NCI-H2227 treated with DMSO at 0.1 percent for 48 hours (cell line): ENCODE measurements around the gene GLIS1.

Source experiments
- DNase-seq: peaks from one replicate; lab custom pipeline; 2025; lab: John Stamatoyannopoulos, UW

Gene GLIS1

DNA sequence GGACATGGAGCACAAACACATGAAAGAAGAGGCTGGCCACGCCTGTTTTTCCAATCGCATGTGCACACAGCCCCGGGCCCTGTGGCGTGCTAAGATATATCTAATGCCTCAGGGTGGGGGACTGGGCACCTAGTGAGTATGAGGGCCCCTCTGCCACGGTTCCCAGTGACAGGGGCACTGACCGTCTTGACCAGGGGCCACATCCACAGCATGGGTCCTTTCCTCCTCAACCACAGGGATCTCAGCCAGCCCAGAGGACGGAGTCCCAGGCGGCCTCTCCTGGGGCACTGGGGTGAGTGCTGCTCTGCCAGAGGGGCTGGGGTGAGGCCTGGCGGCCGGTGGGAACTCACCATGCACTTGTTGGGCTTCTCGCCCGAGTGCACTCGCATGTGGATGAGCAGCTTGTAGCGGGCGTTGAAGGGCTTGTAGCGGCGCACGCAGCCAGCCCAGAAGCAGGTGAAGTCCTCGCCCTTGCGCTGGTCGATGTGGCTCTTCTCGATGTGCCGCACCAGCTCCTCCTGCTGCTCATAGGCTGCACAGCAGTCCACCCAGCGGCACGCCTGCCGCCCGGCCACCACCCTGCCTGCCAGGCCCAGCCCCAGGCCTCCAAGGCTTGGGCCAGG, 145.1 kb downstream of the GLIS1 start:
- no peak for DNase-seq

DNA sequence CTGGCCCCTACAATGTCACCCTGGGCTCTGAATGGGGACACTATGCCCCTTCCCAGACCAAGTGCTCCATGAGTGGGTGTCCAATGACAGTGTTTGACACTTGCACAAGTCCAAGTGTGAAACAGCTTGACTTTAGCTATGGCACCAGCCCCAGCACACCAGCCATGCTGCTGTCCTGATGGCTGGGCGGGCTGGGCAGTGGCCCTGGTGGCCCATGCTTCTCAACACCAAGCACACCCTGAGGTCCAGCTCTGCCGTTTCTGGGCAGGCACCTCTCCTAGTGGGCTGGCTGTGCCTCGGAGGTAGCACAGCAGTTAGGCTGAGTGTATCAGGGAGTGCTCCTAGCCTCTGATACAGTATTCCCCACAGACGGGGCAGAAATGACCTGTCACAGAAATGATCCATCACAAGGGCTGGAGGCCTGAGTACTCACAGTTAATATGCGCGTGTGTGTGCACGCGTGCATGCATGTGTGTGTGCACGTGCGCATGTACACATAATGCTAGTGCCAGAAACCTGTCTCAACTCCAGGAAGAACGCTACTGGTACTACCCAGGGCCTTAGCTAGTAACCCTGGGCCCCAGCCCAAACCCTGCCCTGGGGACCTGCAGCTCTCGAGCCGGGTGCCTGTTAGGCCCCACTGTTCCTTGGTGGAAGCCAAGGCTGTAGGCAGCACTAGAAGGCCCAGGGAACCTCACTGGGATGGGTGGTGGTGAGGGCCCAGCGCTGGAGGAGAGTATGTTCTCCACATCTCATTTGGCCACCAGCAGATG, 145.8 kb downstream of the GLIS1 start:
- no peak for DNase-seq

DNA sequence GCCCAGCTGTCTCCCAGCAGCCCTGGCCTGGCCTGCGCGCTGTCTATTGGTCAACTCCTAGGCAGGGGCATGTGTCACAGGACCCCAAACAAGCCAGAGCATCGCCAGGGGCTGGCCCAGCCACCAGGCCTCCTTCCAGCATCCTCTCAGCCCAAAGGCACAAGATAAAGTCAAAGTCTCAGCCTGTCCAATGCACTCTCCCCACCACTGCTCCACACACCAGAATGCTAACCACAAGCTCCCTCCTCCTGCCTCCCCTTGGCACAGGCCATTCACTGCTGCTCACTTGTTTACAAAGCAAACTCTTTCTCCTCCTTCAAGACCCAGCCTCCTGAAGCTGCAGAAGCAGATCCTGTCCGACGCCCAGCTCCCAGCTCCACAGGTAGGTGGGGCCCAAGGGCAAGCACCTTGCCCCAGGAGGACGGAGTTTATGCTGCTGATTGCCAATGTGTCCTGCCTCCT, 146.4 kb downstream of the GLIS1 start:
- DNase-seq = no peak

DNA sequence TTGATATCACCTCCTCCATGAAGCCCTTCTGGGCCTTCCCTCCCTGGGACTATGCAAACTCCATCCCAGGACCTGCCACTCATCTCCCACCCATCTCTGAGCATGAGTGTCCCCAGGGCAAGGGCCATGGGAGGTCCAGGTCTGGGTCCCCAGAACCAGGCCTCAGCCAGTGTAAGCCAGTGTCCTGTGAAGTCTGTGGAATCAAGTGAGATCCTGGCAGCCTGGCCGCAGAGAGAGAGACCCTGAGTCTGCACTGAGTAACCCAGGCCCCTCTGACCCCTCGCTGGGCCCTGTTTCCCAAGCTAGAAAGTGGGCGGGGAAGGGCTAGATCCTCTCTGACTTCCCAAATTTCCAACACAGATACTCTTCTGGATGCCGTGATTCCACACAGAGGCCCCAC, 147.0 kb downstream of the GLIS1 start:
- DNase-seq = no peak

DNA sequence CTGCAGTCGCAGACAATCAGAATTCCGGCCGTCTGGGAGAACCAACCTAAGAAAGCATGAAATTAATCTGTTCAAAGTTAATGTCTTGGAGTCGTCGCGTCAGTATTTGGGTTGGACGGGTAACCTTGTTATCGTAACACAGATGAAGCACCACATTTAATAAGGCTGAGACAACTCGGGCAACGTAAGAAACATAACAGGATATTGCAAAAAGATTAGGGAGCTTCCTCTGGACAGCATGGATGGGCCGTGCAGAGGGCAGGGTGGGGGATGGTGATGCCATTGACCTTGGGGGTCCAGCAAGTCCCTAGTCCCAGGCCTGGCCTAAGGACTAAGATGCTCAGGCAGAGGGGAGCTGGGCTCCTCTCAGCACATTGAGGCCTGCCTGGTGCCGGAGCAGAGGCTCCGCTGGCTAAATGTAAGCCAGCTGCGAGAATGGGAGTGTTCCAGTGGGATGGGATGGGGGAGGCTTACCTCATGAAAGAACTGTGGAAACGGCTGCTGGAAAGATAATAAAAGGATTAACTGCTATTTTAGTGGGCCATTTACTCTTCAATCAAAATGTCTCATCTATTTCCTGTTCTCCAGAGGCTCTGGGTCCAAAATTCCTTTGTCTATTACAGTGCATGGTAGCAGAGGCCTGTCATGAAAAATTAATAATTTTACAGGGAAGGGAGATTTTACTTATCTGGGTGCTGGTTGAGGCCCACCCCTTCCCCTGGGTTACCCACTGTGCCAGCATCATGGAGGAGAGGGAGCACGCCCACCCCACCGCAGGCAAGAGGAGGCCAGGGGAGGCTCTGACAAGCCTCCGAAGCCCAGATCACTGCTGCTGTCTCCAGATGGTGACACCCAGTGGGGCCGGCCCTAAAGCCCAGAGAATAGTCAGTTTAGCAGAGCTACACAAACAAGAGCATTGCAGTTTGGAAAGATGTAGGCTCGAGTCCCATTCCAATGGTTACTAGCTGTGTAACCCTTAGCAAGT, 148.1 kb downstream of the GLIS1 start:
- DNase-seq = no peak

DNA sequence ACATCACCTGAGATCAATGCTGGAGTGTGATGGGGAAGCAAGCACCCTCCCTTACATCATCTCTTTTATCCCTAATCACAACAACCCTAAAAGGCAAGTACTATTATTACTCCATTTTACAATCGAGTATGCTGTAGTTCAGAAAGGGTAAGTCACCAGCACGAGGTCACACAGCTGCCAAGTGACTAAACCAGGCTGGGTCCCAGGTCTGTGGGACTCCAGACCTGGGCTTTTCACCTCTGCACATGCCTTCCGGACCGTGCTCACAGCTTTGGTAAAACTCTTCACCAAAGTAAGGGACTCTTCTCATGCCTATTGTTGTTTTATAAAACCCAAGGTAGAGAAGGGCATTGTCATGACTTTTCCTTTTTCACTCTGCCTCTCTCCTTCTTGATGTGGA, 148.9 kb downstream of the GLIS1 start:
- no peak for DNase-seq

DNA sequence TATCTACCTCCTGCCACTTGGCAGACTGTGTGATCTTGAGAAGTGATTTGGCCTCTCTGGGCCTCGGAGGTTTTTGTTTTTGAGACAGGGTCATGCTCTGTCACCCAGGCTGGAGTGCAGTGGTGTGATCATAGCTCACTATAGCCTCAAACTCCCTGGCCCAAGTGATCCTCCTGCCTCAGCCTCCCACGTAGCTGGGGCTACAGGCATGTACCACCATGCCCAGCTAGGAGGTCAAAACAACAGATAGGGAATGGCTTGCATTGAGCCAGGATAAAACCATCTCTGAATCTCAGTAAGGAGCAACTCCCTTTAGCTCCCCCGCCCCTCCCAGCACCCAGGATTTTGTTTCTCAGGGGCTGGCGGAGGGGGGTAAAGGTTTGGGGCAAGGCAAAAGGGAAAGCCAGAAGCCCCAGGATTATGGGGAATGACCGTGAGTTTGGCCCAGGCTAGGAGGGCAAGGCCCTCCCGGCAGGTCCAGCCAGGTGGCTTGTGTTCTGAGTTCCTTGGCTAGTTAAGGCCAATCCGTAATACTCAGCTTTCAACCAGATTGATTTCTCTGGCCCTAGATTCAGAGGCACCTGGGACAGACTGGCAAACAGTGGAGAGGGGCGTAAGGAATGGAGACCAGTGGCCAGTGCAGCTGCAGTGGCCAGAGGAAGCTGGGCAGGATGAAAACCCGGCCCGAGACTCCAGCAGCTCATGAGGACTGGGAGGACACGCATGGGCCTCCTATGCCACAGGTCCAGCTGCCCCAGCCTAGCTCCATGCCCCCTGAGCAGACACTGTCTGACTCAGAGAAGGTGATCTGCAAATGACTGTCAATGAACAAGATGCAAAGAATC, 149.7 kb downstream of the GLIS1 start:
- DNase-seq = no peak

DNA sequence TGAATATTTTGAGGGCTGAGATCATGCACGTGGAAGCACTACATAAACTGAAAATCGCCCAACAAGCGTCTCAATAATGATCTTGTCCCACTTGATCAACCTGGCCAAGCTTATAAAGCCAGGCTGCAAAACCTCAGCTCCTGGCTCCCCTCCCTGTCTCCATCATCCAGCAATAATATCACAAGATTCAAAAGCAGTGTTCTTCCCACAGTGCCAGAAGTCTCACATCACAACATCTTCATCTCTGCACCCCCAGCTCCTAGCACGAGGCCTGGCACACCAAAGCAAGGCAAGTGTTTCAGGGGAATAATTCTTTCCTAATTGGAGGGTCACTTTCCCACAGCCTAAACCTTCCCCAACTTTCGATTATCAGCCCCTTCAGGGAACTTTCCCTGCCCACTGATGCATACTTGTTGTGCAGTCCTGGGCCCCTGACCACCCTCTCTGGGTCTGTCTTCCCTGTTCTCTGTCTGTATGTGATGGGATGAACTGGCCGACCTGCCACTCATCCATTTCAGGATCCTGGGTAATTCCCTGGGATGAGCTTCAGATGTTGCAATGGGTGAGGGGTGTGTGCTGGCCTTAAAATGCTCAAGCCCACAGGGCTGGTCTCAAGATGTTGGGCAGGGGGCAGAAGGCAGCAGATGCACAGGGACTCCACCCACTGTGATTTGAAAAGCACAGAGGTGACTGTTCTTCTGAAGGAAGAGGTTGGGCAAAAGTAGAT, 150.7 kb downstream of the GLIS1 start:
- DNase-seq = no peak

DNA sequence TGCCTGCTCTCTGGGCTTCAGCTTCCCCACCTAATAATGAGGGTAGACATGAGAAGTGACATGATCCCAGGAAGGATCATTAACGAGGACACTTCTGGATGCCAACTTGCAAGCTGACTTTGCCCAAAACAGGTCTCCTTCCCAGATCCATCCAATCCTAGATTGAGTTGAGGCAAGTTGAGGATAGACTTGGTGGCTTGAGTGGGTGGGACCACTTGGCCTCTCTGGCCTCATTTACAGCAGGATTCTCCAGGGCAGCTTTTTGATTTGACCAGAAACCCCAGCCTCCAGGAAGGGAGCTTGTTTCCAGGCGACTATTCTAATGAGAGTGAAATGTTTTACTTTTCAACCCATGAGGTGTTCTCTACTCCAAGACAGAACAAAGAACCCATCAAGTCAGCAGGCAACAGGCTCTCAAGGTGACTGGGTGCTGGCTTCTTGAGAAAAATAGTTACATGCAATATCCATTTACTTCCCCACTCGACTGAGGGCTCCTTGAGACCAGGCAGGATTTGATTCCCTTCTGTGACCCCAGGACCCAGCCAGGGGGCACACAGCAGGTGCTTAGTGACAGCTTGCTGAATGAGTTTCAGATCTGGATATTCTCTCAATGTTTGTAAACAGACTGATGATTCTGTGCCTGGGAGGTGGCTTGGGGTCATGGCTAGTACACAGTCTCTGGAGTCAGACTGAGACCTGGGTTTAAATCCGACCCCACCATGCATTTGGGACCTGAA, 151.5 kb downstream of the GLIS1 start:
- DNase-seq = no peak

DNA sequence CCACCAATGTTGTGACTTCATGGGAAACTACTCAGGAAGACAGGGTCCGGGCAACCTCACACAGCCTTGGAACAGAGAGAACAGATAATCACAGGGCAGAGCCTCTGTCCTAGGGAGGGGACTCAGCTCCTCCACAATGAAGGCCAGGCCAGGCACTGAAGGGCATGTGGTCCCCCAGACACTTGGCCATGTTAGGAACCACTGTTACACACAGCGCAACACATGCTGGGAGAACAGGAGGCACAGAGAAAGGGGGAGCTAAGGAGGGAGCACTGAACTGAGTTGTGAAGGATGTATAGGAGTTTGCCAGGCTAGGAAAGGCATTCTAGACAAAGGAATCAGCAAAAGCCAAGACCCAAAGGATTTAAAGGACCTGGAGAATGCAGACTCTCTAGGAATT, 152.2 kb downstream of the GLIS1 start:
- no peak for DNase-seq

DNA sequence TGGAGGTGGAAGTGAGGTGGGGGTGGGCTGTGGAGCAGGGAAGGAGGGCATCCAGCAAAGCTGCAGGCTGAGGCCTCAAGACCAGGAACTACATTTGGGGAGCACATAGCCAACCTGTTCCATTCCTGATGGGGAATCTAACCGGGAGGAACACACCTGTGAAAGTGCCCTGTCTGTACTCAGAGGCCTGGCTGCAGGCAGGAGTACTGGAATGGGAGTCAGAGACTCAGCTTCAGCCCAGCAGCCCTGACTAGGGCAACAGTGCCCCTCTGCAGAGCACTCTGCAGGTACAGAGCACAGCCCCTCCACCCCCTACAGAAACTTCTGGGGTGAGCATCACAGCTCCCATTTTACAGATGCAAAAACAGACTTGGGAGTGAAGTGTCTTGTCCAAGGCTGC, 153.4 kb downstream of the GLIS1 start:
- no peak for DNase-seq

DNA sequence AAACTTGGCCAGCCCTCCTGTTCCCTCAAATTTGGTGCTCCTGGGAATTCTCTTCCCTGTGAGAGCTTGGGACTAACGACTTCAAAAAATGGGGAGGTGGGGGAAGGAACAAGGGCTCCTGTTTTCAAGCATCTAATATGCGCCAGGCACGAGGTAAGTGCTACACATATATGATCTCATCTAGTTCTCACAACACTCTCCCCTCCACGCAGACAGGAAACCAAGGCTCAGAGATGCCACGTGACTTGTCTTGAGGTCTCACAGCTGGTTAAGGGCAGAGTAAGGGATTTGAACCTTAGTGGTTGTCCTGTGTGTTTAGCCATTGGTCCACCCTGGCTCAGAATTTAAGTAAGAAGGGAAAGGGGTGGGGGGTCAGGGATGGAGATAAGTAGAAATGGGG, 153.8 kb downstream of the GLIS1 start:
- DNase-seq = no peak

DNA sequence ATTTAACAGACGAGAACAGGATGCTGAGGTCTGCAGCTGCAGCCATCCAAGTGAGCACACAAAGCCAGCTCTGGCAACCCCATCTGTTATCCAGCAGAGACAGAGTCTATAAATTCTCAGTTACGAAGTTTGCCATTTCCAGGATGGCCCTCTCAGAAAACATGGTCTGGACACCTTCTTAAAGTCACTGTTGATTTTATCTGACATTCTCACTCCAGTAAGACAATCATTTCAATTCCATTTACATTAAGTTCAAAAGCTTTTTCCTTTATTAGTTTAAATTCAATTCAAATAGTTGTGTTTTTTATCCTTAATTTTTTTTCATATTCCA, 154.2 kb downstream of the GLIS1 start:
- DNase-seq = no peak

DNA sequence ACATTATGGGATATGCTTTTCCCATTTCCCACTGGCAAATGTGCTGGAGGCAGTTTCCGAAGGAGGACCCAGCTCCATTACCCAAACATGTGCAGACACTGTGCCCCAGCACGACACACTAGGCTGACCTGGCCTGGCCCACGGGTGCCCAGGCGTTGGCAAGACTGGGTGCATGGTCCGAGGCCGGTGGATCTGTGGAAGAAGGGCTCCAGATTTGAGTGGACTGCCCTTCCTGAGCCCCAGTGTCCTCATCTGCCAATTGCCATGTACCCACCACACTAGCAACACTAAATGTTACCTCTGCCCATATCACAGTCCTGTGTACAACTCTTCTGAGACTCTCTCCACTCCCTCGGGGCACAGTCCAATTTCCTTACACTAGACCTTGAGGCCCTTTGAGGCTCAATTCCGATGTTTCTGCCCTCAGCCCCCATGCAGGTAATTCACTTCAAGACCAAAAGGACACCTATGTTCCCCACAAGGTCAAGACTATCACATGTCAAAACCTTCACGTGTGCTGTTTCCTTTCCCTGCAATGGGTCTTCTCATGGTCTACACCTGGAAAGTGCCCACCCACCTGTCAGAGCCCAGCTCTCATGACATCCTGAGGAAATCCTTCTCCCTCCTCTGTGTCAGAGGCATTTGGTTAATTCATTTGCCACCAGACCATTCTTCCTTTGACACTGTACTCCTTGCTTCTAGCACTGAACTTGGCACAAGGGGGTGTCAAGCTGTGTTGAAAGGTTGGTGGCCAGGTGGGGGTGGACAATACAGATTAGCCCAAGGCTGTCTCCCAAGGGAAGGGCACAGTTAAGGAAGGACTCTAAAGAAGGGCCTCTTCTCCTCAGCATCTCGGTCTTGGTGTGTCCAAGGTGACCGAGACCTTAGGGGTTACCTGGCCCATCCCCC, 154.8 kb downstream of the GLIS1 start:
- no peak for DNase-seq

DNA sequence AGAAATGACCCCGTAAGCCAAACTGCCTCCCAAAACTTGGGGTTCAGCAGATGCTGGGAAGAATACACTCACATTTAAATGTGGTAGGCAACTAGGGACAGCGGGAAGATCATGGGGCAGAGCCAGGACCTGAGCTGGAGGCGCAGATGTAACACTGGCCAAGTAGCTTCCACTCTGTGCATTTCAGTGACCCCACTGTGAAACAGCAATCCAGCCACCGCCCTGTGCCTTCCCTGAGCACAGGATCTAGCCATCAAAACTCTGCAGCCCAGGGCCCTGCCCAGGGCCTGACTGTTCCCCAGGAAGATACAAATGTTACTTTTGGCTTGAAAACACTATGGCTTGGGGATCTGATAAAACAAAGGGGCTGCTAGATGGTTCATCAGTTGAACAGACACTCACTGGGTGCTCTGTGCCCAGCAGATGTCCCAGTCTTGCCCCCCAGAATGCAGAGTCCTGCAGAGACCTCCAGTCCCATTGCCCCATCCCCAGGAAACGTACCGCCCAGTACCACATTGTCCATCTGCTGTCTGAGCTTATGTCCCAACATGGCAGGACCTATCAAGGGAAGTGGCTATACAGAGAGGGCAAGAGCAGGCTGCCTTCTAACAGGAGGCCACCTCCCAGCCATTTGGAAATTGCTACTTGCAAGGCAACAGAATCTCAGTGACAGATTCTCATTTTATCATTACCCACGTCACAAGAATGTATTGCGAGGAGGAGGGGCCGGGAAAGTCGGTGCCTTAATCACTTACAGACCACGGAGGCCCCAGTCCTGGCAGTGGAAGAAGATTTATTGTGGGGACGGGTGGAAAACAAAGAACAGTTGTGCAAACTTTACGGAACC, 155.7 kb downstream of the GLIS1 start:
- no peak for DNase-seq

DNA sequence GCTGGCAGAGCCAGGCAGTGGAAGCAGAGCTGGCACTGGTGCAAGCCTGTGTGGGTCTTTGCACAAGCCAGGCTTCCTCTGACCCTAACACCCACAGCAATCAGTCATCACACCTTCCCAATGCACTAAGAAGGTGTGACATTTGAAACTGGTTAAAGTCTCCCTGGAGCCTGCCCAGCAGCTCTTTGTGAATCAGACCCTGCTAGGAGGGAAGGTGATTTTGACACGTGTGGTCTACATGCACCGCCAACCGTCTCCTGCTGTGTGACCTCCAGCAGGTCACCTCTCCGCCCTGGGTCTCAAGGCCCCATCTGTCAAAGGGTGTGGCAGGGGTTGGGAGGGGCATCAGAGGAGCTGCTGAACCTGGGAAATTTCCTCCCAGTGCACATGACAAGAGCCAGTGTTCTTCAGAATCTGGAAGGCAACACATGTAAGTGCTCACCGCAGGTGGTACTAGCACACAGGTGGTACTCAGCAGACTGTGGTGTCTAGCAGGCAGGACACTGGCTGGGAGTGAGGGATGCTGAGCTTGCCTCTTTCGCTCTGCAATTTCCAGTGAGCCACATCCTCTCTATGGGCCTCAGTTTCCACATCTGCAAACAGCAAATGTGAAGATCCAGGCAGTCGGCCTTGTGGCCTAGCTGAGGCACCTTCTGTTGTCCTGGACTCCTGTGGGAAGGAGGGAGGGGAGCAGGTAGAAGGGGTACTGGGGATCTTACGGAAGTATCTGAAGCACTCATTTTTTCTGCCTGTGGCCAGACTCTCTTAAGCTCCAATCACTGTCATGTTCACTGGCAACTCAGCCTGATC, 156.5 kb downstream of the GLIS1 start:
- DNase-seq = no peak

DNA sequence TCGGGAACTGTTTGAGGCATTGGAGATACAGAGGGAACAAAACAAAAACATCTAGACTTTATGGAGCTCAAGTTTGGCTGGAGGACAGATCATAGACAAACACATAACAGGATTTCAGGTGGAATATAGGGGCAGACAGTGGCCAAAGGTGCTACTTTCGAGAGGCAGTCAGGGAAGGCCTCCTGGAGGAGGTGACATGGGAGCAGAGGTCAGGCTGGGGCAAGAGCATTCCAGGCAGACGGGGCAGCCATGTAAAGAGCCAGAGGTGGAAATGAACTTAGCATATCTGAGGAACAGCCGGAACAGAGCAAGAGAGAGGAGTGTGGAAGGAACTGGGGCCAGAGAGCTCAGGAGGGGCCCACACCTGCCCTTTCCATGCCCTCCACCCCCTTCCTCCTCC, 157.5 kb downstream of the GLIS1 start:
- DNase-seq = no peak
